ENCODE measurements around the gene HS1BP3. TPM values are rescaled to one million over a fixed set of nuclear protein-coding genes. Genes with fewer than 3 reads are reported as not detected.

The HS1BP3 gene
- total and polyA plus RNA-seq, 2 of the 4 experiments (the other 2 are of a cell fraction), result 9.0 to 14.8 TPM

DNA sequence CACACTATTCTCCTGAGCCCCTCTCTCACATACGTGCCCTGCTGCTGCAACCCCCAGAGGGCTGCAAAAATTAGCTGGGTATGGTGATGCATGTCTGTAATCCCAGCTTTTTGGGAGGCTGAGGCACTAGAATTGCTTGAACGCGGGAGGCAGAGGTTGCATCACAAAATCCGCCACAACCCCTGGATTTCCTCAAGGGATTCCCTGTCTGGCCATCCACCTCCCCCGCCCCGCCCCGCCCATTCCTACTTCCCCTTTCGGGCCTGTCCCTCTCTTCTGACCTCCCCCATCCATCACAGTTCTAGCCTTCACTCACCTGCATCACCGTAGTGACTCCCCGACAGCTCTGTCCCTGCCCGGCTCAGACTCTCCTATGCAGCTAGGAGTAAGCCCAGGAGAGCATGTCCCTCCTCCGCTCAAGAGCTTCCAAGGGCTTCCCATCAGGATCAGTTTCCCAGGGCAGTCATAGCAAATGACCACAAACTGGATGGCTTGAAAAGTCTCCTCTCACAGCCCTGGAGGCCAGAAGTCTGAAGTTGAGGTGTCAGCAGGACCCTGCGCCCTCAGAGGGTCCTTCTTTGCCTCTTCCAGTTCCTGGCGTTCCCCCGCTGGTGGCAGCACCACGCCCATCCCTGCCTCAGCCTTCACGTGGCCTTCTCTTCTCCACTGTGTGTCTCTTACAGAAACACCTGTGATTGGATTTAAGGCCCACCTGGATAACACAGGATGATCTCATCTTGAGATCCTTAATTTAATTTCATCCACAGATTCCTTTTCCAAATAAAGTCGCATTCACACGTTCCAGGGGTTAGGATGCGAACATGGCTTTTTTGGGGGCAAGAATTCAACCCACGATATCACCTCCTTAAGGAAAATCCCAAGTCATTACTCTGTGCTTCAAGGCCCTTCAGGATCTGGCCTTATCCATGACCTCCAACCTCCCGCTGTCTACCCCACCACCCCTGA is 58.5 kb downstream of the HS1BP3 start:
- H3K18ac ChIP-seq (ENCODE audit: low read depth, low read length), result peak overlapping the region; percentile 98
- H3K9me3 ChIP-seq (ENCODE audit: control insufficient read depth, insufficient read depth, low read length), result no peaks in the 10 kb centered on the region
- peak overlapping the region; percentile 95; the same call in 1 of the 2 replicates for H4K5ac ChIP-seq (ENCODE audit: low read depth, low read length)
- peak overlapping the region; percentile 99 for H3K4ac ChIP-seq (ENCODE audit: low read depth, low read length)
- no peaks in the 10 kb centered on the region for H4K20me1 ChIP-seq (ENCODE audit: insufficient read depth, low read length)
- H3K4me2 ChIP-seq (ENCODE audit: low read depth, low read length), result no peak overlapping the region
- H2BK5ac ChIP-seq (ENCODE audit: low read depth, low read length, poor library complexity, severe bottlenecking), result peak overlapping the region; percentile 93
- no peak for ATAC-seq (ENCODE audit: low read depth)
- H2AK5ac ChIP-seq (ENCODE audit: low read depth, low read length), result peak overlapping the region; percentile 100
- CTCF ChIA-PET, result no interaction called here
- H2AK9ac ChIP-seq (replicated peaks; ENCODE audit: low read depth, low read length, poor library complexity), result peak overlapping the region; percentile 85
- H3K14ac ChIP-seq (replicated peaks; ENCODE audit: low read depth, low read length), result peak overlapping the region; percentile 95
- WGBS, 2 experiments (ENCODE audit: extremely low coverage in 2 of 2, insufficient read length in 1 of 2), result 95% methylated on average over 11 of the region's 22 CpGs; no CpG with 5 or more reads in 1 of the 2 experiments
- peak overlapping the region; percentile 100 for H2BK120ac ChIP-seq (ENCODE audit: low read depth, low read length)
- H3K27me3 ChIP-seq (ENCODE audit: control insufficient read depth, insufficient read depth, low read length), result no peaks in the 10 kb centered on the region
- H3K4me3 ChIP-seq (ENCODE audit: insufficient read depth, low read depth, low read length), result no peak overlapping the region
- no peak overlapping the region for H3K56ac ChIP-seq (ENCODE audit: extremely low read depth, insufficient read depth, low read length)
- intact Hi-C loops (cut with micrococcal nuclease), result no loop called here
- peaks cover 57% of the 10 kb centered on the region for H3K9me1 ChIP-seq (ENCODE audit: insufficient read depth, low read length)
- peak overlapping the region; percentile 100 for H2BK20ac ChIP-seq (ENCODE audit: low read depth, low read length)
- no peak overlapping the region for H3K9ac ChIP-seq (ENCODE audit: low read depth, low read length)
- in situ Hi-C loops (cut with MboI; ENCODE audit: low sequenced_read_pairs), result no loop called here
- POLR2A ChIA-PET (ENCODE audit: unreplicated experiment), result no interaction called here
- DNase-seq, result no peak
- dilution Hi-C loops (cut with HindIII; ENCODE audit: low sequenced_read_pairs, unreplicated experiment), result no loop called here
- peak overlapping the region; percentile 100 for H4K91ac ChIP-seq (ENCODE audit: insufficient read depth, low read depth, low read length)
- peaks cover 0 to 7% of the 10 kb centered on the region in 2 experiments; a peak in 1 of 4 replicates for H3K79me1 ChIP-seq (ENCODE audit: low read depth in 1 of 2, low read length in 2 of 2)
- H2BK15ac ChIP-seq (ENCODE audit: low read depth, low read length), result peak overlapping the region; percentile 100; the same call in 2 of the 3 replicates
- BruUV-seq (replicated peaks), result no TSS peak
- peaks cover 48% of the 10 kb centered on the region for H3K4me1 ChIP-seq (ENCODE audit: control insufficient read depth, insufficient read depth, low read length)
- H4K8ac ChIP-seq (ENCODE audit: low read depth in 2 of 2, low read length in 2 of 2), result peak overlapping the region; percentile 93 to 96
- H2AFZ ChIP-seq (replicated peaks; ENCODE audit: low read length, poor library complexity), result peak overlapping the region; percentile 24
- peak overlapping the region; percentile 89 for H3K27ac ChIP-seq (ENCODE audit: insufficient read depth, low read length)
- no peaks in the 10 kb centered on the region for H3K36me3 ChIP-seq (ENCODE audit: control insufficient read depth, insufficient read depth, low read length)
- H3K23ac ChIP-seq (ENCODE audit: low read depth, low read length), result peak overlapping the region; percentile 97; the same call in 1 of the 2 replicates
- TF ChIP-seq, protein P1, sequence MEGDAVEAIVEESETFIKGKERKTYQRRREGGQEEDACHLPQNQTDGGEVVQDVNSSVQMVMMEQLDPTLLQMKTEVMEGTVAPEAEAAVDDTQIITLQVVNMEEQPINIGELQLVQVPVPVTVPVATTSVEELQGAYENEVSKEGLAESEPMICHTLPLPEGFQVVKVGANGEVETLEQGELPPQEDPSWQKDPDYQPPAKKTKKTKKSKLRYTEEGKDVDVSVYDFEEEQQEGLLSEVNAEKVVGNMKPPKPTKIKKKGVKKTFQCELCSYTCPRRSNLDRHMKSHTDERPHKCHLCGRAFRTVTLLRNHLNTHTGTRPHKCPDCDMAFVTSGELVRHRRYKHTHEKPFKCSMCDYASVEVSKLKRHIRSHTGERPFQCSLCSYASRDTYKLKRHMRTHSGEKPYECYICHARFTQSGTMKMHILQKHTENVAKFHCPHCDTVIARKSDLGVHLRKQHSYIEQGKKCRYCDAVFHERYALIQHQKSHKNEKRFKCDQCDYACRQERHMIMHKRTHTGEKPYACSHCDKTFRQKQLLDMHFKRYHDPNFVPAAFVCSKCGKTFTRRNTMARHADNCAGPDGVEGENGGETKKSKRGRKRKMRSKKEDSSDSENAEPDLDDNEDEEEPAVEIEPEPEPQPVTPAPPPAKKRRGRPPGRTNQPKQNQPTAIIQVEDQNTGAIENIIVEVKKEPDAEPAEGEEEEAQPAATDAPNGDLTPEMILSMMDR (conservative IDR thresholded peaks at IDR 0.05; ENCODE audit: low read depth, low read length), result no peak
- TF ChIP-seq POLR2A (IDR thresholded peaks at IDR 0.05; ENCODE audit: low read depth, low read length) (no peak), RCOR1 (IDR thresholded peaks at IDR 0.05; ENCODE audit: insufficient replicate concordance, low read length) (no peak), MAZ (IDR thresholded peaks at IDR 0.05; ENCODE audit: borderline replicate concordance, low read depth, low read length) (no peak), BHLHE40 (IDR thresholded peaks at IDR 0.05; ENCODE audit: low read depth, low read length) (no peak), FOS (IDR thresholded peaks at IDR 0.05; ENCODE audit: low read depth, low read length) (no peak), MXI1 (IDR thresholded peaks at IDR 0.05; ENCODE audit: borderline replicate concordance, low read depth, low read length) (no peak), RAD21 (IDR thresholded peaks at IDR 0.05; ENCODE audit: low read length) (no peak), MAFK (IDR thresholded peaks at IDR 0.05; ENCODE audit: low read depth, low read length) (no peak), CEBPB (IDR thresholded peaks at IDR 0.05; ENCODE audit: low read depth, low read length) (no peak), SMC3 (IDR thresholded peaks at IDR 0.05; ENCODE audit: low read depth, low read length) (no peak), CHD1 (IDR thresholded peaks at IDR 0.05; ENCODE audit: low read depth, low read length) (no peak)
- TF ChIP-seq, protein P2, sequence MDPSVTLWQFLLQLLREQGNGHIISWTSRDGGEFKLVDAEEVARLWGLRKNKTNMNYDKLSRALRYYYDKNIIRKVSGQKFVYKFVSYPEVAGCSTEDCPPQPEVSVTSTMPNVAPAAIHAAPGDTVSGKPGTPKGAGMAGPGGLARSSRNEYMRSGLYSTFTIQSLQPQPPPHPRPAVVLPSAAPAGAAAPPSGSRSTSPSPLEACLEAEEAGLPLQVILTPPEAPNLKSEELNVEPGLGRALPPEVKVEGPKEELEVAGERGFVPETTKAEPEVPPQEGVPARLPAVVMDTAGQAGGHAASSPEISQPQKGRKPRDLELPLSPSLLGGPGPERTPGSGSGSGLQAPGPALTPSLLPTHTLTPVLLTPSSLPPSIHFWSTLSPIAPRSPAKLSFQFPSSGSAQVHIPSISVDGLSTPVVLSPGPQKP (IDR thresholded peaks at IDR 0.05; ENCODE audit: borderline replicate concordance, low read depth, low read length), result no peak
- TF ChIP-seq, protein P3, sequence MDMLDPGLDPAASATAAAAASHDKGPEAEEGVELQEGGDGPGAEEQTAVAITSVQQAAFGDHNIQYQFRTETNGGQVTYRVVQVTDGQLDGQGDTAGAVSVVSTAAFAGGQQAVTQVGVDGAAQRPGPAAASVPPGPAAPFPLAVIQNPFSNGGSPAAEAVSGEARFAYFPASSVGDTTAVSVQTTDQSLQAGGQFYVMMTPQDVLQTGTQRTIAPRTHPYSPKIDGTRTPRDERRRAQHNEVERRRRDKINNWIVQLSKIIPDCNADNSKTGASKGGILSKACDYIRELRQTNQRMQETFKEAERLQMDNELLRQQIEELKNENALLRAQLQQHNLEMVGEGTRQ (IDR thresholded peaks at IDR 0.05; ENCODE audit: low read depth, low read length), result no peak
